H9 (cell line): ENCODE measurements around the gene SAMM50. TPM values are rescaled to one million over a fixed set of nuclear protein-coding genes. Genes with fewer than 3 reads are reported as not detected.

Source experiments
- DNase-seq: peaks from one replicate; pipeline ENCODE4 v3.0.0-alpha.2; 2017
- H2AFZ ChIP-seq: one replicate; pipeline ENCODE4 v1.6.1; 2013; ENCODE audit warnings: mild to moderate bottlenecking, low read length, control low read depth, moderate library complexity
- H2AK5ac ChIP-seq: 2 replicates; pipeline ENCODE4 v1.6.1; 2013; ENCODE audit warnings: low read length, control low read depth, mixed read lengths; ENCODE audit not compliant: insufficient read length
- H2BK120ac ChIP-seq: one replicate; pipeline ENCODE4 v1.6.1; 2013; ENCODE audit warnings: low read depth, mild to moderate bottlenecking, low read length, control low read depth, inconsistent platforms; ENCODE audit not compliant: poor library complexity, severe bottlenecking
- H2BK12ac ChIP-seq: 2 replicates; pipeline ENCODE4 v1.6.1; 2013; ENCODE audit warnings: low read length, control low read depth, mixed read lengths, low read depth; ENCODE audit not compliant: insufficient read length
- H2BK15ac ChIP-seq: 2 replicates; pipeline ENCODE4 v1.6.1; 2013; ENCODE audit warnings: low read depth, low read length, control low read depth
- H2BK20ac ChIP-seq: one replicate; pipeline ENCODE4 v1.6.1; 2013; ENCODE audit warnings: low read depth, mild to moderate bottlenecking, low read length, control low read depth, inconsistent platforms; ENCODE audit not compliant: poor library complexity, severe bottlenecking
- H2BK5ac ChIP-seq: 2 replicates; pipeline ENCODE4 v1.6.1; 2013; ENCODE audit warnings: low read length, control low read depth, mixed read lengths; ENCODE audit not compliant: insufficient read length
- H3K14ac ChIP-seq: 2 replicates; pipeline ENCODE4 v1.6.1; 2013; ENCODE audit warnings: low read length, control low read depth; ENCODE audit not compliant: insufficient read depth
- H3K18ac ChIP-seq: 2 replicates; pipeline ENCODE4 v1.6.1; 2013; ENCODE audit warnings: low read depth, mild to moderate bottlenecking, mixed read lengths, low read length, control low read depth; ENCODE audit not compliant: insufficient read length
- H3K23ac ChIP-seq: 2 replicates; pipeline ENCODE4 v1.6.1; 2013; ENCODE audit warnings: low read length, control low read depth, mixed read lengths, low read depth; ENCODE audit not compliant: insufficient read length
- H3K23me2 ChIP-seq: 2 replicates; pipeline ENCODE4 v1.6.1; 2013; ENCODE audit warnings: low read depth, mild to moderate bottlenecking, mixed read lengths, low read length, control low read depth; ENCODE audit not compliant: insufficient read length, poor library complexity, severe bottlenecking
- H3K27ac ChIP-seq: 2 replicates; pipeline ENCODE4 v1.5.1; 2013; ENCODE audit warnings: low read length, control low read depth, mixed read lengths, low read depth; ENCODE audit not compliant: insufficient read length
- H3K27me3 ChIP-seq: 2 replicates; pipeline ENCODE4 v1.6.1; 2013; ENCODE audit warnings: low read length, control low read depth, inconsistent platforms; ENCODE audit not compliant: insufficient read depth
- H3K4ac ChIP-seq: 2 replicates; pipeline ENCODE4 v1.6.1; 2013; ENCODE audit warnings: low read depth, mild to moderate bottlenecking, control low read depth, inconsistent platforms, low read length, moderate library complexity
- H3K4me1 ChIP-seq: 2 replicates; pipeline ENCODE4 v1.6.1; 2013; ENCODE audit warnings: low read length, control low read depth, inconsistent platforms; ENCODE audit not compliant: insufficient read depth
- H3K4me2 ChIP-seq: 2 replicates; pipeline ENCODE4 v1.6.1; 2013; ENCODE audit warnings: low read length, control low read depth, mixed read lengths; ENCODE audit not compliant: insufficient read length, insufficient read depth
- H3K56ac ChIP-seq: 2 replicates; pipeline ENCODE4 v1.6.1; 2013; ENCODE audit warnings: low read depth, mild to moderate bottlenecking, mixed read lengths, low read length, control low read depth; ENCODE audit not compliant: insufficient read length
- H3K79me1 ChIP-seq: 2 replicates; pipeline ENCODE4 v1.6.1; 2013; ENCODE audit warnings: low read depth, mild to moderate bottlenecking, moderate library complexity, low read length, control low read depth, inconsistent platforms; ENCODE audit not compliant: insufficient read depth, poor library complexity, severe bottlenecking
- H3K79me2 ChIP-seq: 2 replicates; pipeline ENCODE4 v1.6.1; 2013; ENCODE audit warnings: low read length, control low read depth, inconsistent platforms; ENCODE audit not compliant: insufficient read depth
- H3K9ac ChIP-seq: 2 replicates; pipeline ENCODE4 v1.6.1; 2013; ENCODE audit warnings: low read length, control low read depth, mixed read lengths; ENCODE audit not compliant: insufficient read length; ENCODE audit errors: extremely low read depth
- H3K9me3 ChIP-seq: one replicate; pipeline ENCODE4 v1.6.1; 2013; ENCODE audit warnings: low read depth, low read length, inconsistent platforms; ENCODE audit not compliant: control insufficient read depth
- H3T11ph ChIP-seq: one replicate; pipeline ENCODE4 v1.6.1; 2013; ENCODE audit warnings: mild to moderate bottlenecking, low read length, control low read depth, inconsistent platforms
- H4K20me1 ChIP-seq: one replicate; pipeline ENCODE4 v1.6.1; 2013; ENCODE audit not compliant: control insufficient read depth, insufficient read length, insufficient read depth
- H4K5ac ChIP-seq: 2 replicates; pipeline ENCODE4 v1.6.1; 2013; ENCODE audit warnings: low read depth, mild to moderate bottlenecking, mixed read lengths, low read length, control low read depth; ENCODE audit not compliant: insufficient read length
- H4K8ac ChIP-seq: replicated peaks from 2 replicates; pipeline ENCODE4 v1.6.1; 2013; ENCODE audit warnings: low read length, control low read depth, mixed read lengths, low read depth; ENCODE audit not compliant: insufficient read length
- H4K91ac ChIP-seq: 2 replicates; pipeline ENCODE4 v1.6.1; 2013; ENCODE audit warnings: low read depth, mild to moderate bottlenecking, moderate library complexity, mixed read lengths, low read length, control low read depth; ENCODE audit not compliant: insufficient read length
- H3K27ac Mint-ChIP-seq, 3 experiments: 2 replicates in 2 of 3; 3 replicates in 1 of 3; pipeline ENCODE4 v1.8.0; 2020 to 2021; ENCODE audit warnings: mixed read lengths in 3 of 3, mild to moderate bottlenecking in 1 of 3, moderate library complexity in 1 of 3
- H3K27me3 Mint-ChIP-seq: 2 replicates; pipeline ENCODE4 v1.8.0; 2021; ENCODE audit warnings: low read depth, mild to moderate bottlenecking, moderate library complexity, mixed read lengths
- H3K36me3 Mint-ChIP-seq, 3 experiments: 2 replicates in 2 of 3; 3 replicates in 1 of 3; pipeline ENCODE4 v1.8.0; 2020 to 2021; ENCODE audit warnings: low read depth in 3 of 3, mixed read lengths in 3 of 3; ENCODE audit not compliant: insufficient read depth in 1 of 3
- H3K4me1 Mint-ChIP-seq, 2 experiments: 2 replicates each; pipeline ENCODE4 v1.8.0; 2020; ENCODE audit warnings: mixed read lengths in 2 of 2
- H3K4me3 Mint-ChIP-seq, 2 experiments: 2 replicates in 1 of 2; 3 replicates in 1 of 2; pipeline ENCODE4 v1.8.0; 2020 to 2021; ENCODE audit warnings: mild to moderate bottlenecking in 2 of 2, mixed read lengths in 2 of 2, moderate library complexity in 1 of 2
- H3K9me3 Mint-ChIP-seq, 2 experiments: 2 replicates in 1 of 2; 3 replicates in 1 of 2; pipeline ENCODE4 v1.8.0; 2020; ENCODE audit warnings: mild to moderate bottlenecking in 2 of 2, mixed read lengths in 2 of 2, moderate library complexity in 1 of 2
- CTCF ChIP-seq: fragments of 200-600 bp; sonication (generic); conservative IDR thresholded peaks from 3 replicates; pipeline ENCODE4 v1.8.0; 2021; ENCODE audit warnings: antibody characterized with exemption, mild to moderate bottlenecking
- WGBS: extraction: QIAGEN DNeasy Blood & Tissue Kit; methylation state at CpG from one replicate; pipeline ENCODE4 v1.1.7; 2013; ENCODE audit warnings: missing lambda C conversion rate, low lambda C conversion rate, mixed read lengths; ENCODE audit not compliant: insufficient read length; ENCODE audit errors: extremely low coverage; 5-methylcytosine and 5-hydroxymethylcytosine counted together
- total RNA-seq: library from RNA; stranded (reverse); gene quantifications from 2 replicates; pipeline ENCODE4 v1.2.1, GENCODE V29; 2021

Gene SAMM50
- total RNA-seq, 1 experiment from 2014 or later = 57.2 TPM

- Histone ChIP-seq H3K4ac (no peak overlapping the region), H3K9ac (no peak overlapping the region), H2BK12ac (no peak overlapping the region), H3K4me1 (no peaks in the 10 kb centered on the region), H4K91ac (no peak overlapping the region), H3K23me2 (no peaks in the 10 kb centered on the region), H2AK5ac (no peak overlapping the region), H3K79me2 (no peaks in the 10 kb centered on the region), H3K79me1 (no peaks in the 10 kb centered on the region), H3K56ac (no peak overlapping the region), H3K18ac (no peak overlapping the region), H2BK5ac (no peak overlapping the region), H3K27me3 (no peaks in the 10 kb centered on the region), H2BK15ac (no peak overlapping the region), H3K23ac (no peak overlapping the region), H4K20me1 (no peaks in the 10 kb centered on the region), H2AFZ (no peak overlapping the region), H3K27ac (no peak overlapping the region), H4K8ac (no peak overlapping the region), H3K4me2 (no peak overlapping the region), H4K5ac (no peak overlapping the region), H3T11ph (no peak overlapping the region), H2BK20ac (no peak overlapping the region), H3K14ac (no peak overlapping the region), H2BK120ac (no peak overlapping the region), H3K9me3 (no peaks in the 10 kb centered on the region)
- no peak for TF ChIP-seq CTCF
- Mint-ChIP-seq H3K9me3 (no peaks in the 10 kb centered on the region), H3K4me1 (no peaks in the 10 kb centered on the region), H3K27me3 (no peaks in the 10 kb centered on the region), H3K27ac (peak overlapping the region in 2 of 3 experiments; percentile 2 to 74; a peak in 3 of 7 replicates), H3K4me3 (no peak overlapping the region), H3K36me3 (peaks cover 24 to 74% (median 62%) of the 10 kb centered on the region in 3 experiments; a peak in 6 of 7 replicates)
- no peak for DNase-seq
- WGBS = no CpG with 5 or more reads among the region's 7 CpGs
Observed at GRCh38 chr22:43967069-43967468, 11.8 kb downstream of the SAMM50 start.
